Hematopoietic multipotent progenitor cell (in vitro differentiated cells): ENCODE measurements around the gene CCDC18. TPM values are rescaled to one million over a fixed set of nuclear protein-coding genes. Genes with fewer than 3 reads are reported as not detected.
"Not testable (repeated sequence)": the region's sequence is repeated elsewhere in the genome, so short reads cannot be mapped to it uniquely, and the experiment has no call there.

Experiments used
- DNase-seq, 3 donors: peaks; one replicate each; pipeline ENCODE4 v3.0.0-alpha.2; 2011 to 2015; ENCODE audit warnings: low read depth in 2 of 3, low spot score in 2 of 3
- total RNA-seq: library from RNA; depleted of rRNA; stranded (reverse); fragments of >200 nt; gene quantifications from one replicate; pipeline ENCODE4 v1.2.3, GENCODE V29; 2012

The CCDC18 gene
- total RNA-seq, 1 donor = 4.0 TPM

GRCh38 chr1:93238425-93238824 is 57.9 kb downstream of the CCDC18 start:
- DNase-seq = no peak

- DNase-seq = no peak
Measured at GRCh38 chr1:93239863-93240262, 59.3 kb downstream of the CCDC18 start.

GRCh38 chr1:93243233-93243632 is 62.7 kb downstream of the CCDC18 start:
- DNase-seq = not testable (repeated sequence)

GRCh38 chr1:93244298-93245069 is 64.0 kb downstream of the CCDC18 start:
- no peak for DNase-seq

GRCh38 chr1:93251966-93252365 is 71.4 kb downstream of the CCDC18 start:
- DNase-seq = no peak

- no peak for DNase-seq
Measured at GRCh38 chr1:93252598-93252997, 72.1 kb downstream of the CCDC18 start.

GRCh38 chr1:93253516-93253915 is 73.0 kb downstream of the CCDC18 start:
- no peak for DNase-seq

GRCh38 chr1:93255222-93256079 is 74.9 kb downstream of the CCDC18 start:
- DNase-seq = no peak

GRCh38 chr1:93256433-93256832 is 75.9 kb downstream of the CCDC18 start:
- DNase-seq = no peak

- DNase-seq = no peak
Measured at GRCh38 chr1:93257889-93258288, 77.4 kb downstream of the CCDC18 start.

- DNase-seq = not testable (repeated sequence)
Measured at GRCh38 chr1:93260726-93261125, 80.2 kb downstream of the CCDC18 start.

GRCh38 chr1:93262645-93263044 is 82.1 kb downstream of the CCDC18 start:
- no peak for DNase-seq

- DNase-seq = not testable (repeated sequence)
Measured at GRCh38 chr1:93268888-93269287, 88.4 kb downstream of the CCDC18 start.

- DNase-seq = not testable (repeated sequence)
Measured at GRCh38 chr1:93275262-93275633, 94.7 kb downstream of the CCDC18 start.

- DNase-seq = no peak
Measured at GRCh38 chr1:93275634-93276295, 95.2 kb downstream of the CCDC18 start.

- not testable (repeated sequence) for DNase-seq
Measured at GRCh38 chr1:93277530-93277929, 97.0 kb downstream of the CCDC18 start.

- DNase-seq = no peak
Measured at GRCh38 chr1:93283496-93283895, 103.0 kb downstream of the CCDC18 start.

GRCh38 chr1:93288558-93288957 is 108.0 kb downstream of the CCDC18 start:
- DNase-seq = no peak

- DNase-seq = no peak
Measured at GRCh38 chr1:93296555-93297154, 116.1 kb downstream of the CCDC18 start.

- DNase-seq = no peak
Measured at GRCh38 chr1:93301131-93301530, 120.6 kb downstream of the CCDC18 start.

- DNase-seq = no peak
Measured at GRCh38 chr1:93302078-93302477, 121.6 kb downstream of the CCDC18 start.
